SK-N-MC (cell line): ENCODE results near the gene MAPK1IP1L.

ENCODE experiments used
- EZH2 ChIP-seq: fragments of 200-600 bp; sonication (generic); IDR thresholded peaks from one replicate; pipeline ENCODE4 v1.6.1; 2017; ENCODE audit warnings: antibody characterized with exemption
- POLR2AphosphoS5 ChIP-seq: IDR thresholded peaks from 2 replicates; pipeline ENCODE4 v1.6.1; 2012; ENCODE audit warnings: mild to moderate bottlenecking, low read depth, low read length, borderline replicate concordance

DNA sequence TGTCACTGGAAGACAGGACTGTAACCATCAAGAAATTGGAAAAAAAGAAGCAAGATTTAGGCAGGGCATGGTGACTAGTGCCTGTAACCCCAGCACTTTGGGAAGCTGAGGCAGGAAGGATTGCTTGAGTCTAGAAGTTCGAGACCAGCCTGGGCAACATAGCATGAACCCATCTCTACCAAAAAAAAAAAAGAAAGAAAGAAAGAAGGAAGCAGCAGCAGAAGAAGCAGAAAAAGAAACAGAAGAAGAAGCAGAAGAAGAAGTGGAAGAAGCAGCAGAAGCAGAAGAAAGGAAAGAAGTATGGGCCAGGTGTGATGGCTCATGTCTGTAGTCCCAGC, 47.1 kb downstream of the MAPK1IP1L start:
- TF ChIP-seq EZH2 = no peak
- TF ChIP-seq POLR2AphosphoS5 = no peak
